ES-I3 (cell line): ENCODE measurements around the gene MATCAP1.
A peak's percentile ranks its signal among the peaks of the same experiment; 100 is the strongest.

Source experiments
- H3K36me3 ChIP-seq: 2 replicates; pipeline ENCODE4 v1.6.1; 2013; ENCODE audit warnings: mild to moderate bottlenecking, low read length, control low read depth, moderate library complexity; ENCODE audit not compliant: insufficient read depth
- H3K4me1 ChIP-seq: 2 replicates; pipeline ENCODE4 v1.6.1; 2013; ENCODE audit warnings: mild to moderate bottlenecking, control low read depth, low read length; ENCODE audit not compliant: insufficient read depth
- H3K9ac ChIP-seq: 2 replicates; pipeline ENCODE4 v1.6.1; 2013; ENCODE audit warnings: low read depth, mild to moderate bottlenecking, low read length, moderate library complexity
- H3K9me3 ChIP-seq: 2 replicates; pipeline ENCODE4 v1.6.1; 2013; ENCODE audit warnings: mild to moderate bottlenecking, low read length, moderate library complexity; ENCODE audit not compliant: control insufficient read depth, insufficient read depth

Gene MATCAP1

GRCh38 chr16:67183627-67184452 lies at the start of gene MATCAP1:
TSS of gene MATCAP1 (minus strand) at chr16:67183963. CDS start at chr16:67180610, 3,353 bp downstream.
- Histone ChIP-seq H3K36me3 (no peaks in the 10 kb centered on the region), H3K4me1 (peaks cover 1% of the 10 kb centered on the region; the same call in 1 of the 2 replicates), H3K9me3 (no peaks in the 10 kb centered on the region), H3K9ac (peak within 1 kb of the TSS; percentile 99)

DNA sequence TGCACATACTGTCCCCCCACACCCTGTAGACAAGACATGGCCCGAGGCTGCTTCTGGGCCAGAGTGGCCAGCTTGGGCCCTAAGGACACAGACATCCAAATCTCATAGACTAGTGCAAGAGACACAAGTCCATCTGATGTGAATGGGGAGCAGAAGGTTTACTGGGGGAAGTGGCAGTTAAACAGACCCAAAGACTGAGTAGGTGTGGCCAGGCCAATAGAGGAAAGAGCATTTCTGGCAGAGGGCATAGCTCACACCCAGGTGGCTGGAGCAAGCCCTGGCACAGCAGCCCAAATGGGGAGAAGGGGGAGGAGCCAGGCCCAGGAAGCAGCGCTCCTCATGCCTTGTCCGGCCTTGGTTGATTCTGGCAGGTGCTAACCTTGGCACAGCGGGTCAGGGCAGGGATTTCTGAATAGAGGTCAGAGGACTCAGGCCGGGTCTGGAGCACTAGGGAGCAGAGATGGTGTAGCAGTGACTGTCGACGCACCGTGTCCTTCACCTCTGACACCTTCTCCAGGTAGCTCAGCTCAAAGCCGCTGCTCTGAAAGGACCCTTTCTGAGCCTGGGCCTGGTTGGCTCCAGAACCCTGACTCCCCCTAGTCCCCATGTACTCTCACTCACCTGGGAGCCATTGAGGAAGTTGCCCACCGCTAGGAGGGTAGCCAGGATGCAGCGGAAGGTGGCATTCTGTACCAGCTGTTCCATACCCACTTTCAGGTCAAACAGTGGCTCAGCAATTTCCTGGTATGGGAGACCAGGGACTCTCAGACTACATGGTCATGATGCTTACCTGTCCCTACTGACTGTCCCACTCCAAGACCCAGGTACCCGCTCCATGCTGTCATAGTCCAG lies 47.3 kb upstream of the MATCAP1 start:
- peaks cover 5% of the 10 kb centered on the region; the same call in 1 of the 2 replicates for H3K36me3 ChIP-seq
- no peaks in the 10 kb centered on the region for H3K9me3 ChIP-seq
- H3K4me1 ChIP-seq: no peaks in the 10 kb centered on the region
- H3K9ac ChIP-seq: no peak overlapping the region

DNA sequence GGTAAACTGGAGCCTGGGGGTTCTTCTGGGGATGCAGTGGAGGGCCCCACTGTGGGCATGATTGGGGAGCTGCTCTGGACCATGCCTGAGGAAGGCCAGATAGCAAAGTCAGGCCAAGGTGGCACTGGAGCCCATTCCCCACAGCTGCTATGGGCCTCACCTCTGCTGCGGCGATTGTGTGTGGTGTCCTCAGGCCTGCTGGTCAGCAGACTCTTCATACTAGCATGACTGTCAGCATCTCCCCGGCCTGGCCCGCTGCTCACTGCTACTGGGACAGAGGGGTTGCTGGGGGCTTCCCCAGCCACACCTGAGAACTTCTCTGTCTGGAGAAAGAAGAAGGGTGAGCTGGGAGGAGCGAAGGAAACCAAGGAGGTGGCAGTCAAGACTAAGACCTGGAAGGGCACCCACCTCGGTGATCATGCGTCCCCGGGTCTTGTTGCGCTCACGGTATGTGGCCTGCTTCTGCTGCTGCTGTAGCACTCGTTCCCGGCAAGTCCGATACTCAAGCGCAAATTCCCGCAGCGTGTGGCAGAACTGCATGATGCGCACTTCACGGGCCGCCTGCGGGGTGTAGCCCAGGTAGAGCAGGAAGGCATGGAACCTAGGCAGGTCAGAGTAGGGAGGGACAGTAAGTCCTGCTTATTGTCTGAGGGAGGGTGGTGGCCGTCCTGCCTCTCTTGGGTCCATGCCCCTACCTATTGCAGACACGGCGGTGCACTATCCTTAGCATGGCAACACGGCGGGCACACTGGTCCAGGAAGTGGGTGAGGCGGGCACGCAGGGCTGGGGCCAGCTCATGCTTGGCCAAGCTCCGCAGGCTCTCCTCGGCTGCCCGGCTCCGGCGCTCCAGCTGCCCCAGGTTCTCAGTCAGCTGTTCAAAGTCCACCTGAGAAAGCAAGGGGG lies 46.4 kb upstream of the MATCAP1 start:
- no peak overlapping the region for H3K9ac ChIP-seq
- no peaks in the 10 kb centered on the region for H3K4me1 ChIP-seq
- H3K9me3 ChIP-seq: no peaks in the 10 kb centered on the region
- H3K36me3 ChIP-seq: peaks cover 5% of the 10 kb centered on the region; the same call in 1 of the 2 replicates

DNA sequence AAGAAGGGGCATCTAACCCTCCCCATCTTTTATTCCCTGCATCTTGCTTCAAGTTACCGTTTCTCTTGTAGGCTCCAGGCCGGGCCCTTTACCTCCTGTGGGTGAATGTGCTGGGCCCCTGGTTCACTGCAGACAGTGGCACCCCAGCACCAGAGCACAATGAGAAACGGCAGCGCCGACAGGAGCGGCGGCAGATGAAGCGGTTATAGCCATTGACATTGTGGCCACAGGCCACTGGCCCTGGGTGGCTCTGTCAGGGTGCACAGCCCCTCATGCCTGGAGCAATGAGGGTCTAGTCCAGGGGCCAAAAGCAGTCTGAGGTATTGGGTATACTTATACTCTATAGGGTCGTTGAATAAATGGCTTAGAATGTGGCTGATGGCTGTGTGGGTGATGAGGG lies 45.1 kb upstream of the MATCAP1 start:
- no peaks in the 10 kb centered on the region for H3K4me1 ChIP-seq
- H3K9me3 ChIP-seq: no peaks in the 10 kb centered on the region
- H3K9ac ChIP-seq: no peak overlapping the region
- H3K36me3 ChIP-seq: peaks cover 5% of the 10 kb centered on the region; the same call in 1 of the 2 replicates

GRCh38 chr16:67228034-67228785 lies 44.4 kb upstream of the MATCAP1 start:
- Histone ChIP-seq H3K4me1 (no peaks in the 10 kb centered on the region), H3K36me3 (peaks cover 5% of the 10 kb centered on the region; the same call in 1 of the 2 replicates), H3K9me3 (no peaks in the 10 kb centered on the region), H3K9ac (peak overlapping the region; percentile 74; the same call in 1 of the 2 replicates)

GRCh38 chr16:67227567-67227921 lies 43.8 kb upstream of the MATCAP1 start:
- Histone ChIP-seq H3K36me3 (peaks cover 5% of the 10 kb centered on the region; the same call in 1 of the 2 replicates), H3K4me1 (no peaks in the 10 kb centered on the region), H3K9ac (peak overlapping the region; percentile 74)

DNA sequence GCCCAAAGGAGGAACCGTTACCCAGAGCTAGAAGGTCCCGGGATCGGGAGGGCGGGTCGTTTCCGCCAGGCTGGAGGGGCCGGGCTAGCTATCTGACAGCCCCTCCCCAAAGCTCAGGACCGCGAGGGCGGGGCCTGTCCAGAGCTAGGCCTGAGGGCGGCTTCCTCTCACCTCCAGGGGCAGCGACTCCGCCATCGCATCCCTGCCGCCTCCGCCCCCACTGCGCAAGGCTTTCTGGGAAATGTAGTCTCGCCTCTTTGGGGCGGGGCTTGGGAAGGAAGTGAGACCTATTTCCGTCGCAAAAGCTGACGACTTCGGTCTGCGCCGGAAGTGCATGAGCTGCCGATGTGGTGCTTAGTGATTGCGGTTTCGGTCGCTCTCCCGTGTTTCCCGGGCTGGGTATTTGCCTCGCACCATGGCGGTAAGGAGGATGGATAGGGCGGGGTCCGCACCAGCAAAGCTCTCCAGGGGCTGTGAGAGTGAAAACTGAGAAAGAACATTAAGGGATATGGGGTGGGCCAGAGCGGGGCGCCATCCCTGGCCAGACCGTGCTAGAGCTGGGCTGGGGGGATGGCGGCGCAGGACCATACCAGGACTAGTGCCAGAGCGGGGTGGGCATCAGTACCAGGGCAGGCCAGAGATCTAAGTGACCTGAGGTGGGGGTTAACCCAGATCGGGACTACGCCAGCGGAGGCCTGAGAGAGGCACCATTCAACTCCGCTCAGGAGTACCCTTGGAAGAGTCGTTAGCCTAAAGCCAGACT lies 43.2 kb upstream of the MATCAP1 start, which contains the start of gene TMEM208:
Gene TMEM208, plus strand, starts transcription at position 327 of the 763 bp plus-strand sequence. Its CDS starts 89 bp downstream, at position 416.
- H3K9ac ChIP-seq: peak within 1 kb of the TSS; percentile 74
- no peaks in the 10 kb centered on the region for H3K9me3 ChIP-seq
- peaks cover 5% of the 10 kb centered on the region; the same call in 1 of the 2 replicates for H3K36me3 ChIP-seq
- H3K4me1 ChIP-seq: no peaks in the 10 kb centered on the region

More at GRCh38 chr16:67227567-67227921, 43.8 kb upstream of the MATCAP1 start:
- no peaks in the 10 kb centered on the region for H3K9me3 ChIP-seq

GRCh38 chr16:67226295-67226803 lies 42.6 kb upstream of the MATCAP1 start:
- Histone ChIP-seq H3K4me1 (no peaks in the 10 kb centered on the region), H3K9me3 (no peaks in the 10 kb centered on the region), H3K9ac (peak overlapping the region; percentile 57; the same call in 1 of the 2 replicates), H3K36me3 (peaks cover 5% of the 10 kb centered on the region; the same call in 1 of the 2 replicates)

GRCh38 chr16:67223992-67224391 lies 40.2 kb upstream of the MATCAP1 start:
- no peak overlapping the region for H3K9ac ChIP-seq
- no peaks in the 10 kb centered on the region for H3K4me1 ChIP-seq
- no peaks in the 10 kb centered on the region for H3K9me3 ChIP-seq
- peaks cover 5% of the 10 kb centered on the region; the same call in 1 of the 2 replicates for H3K36me3 ChIP-seq

DNA sequence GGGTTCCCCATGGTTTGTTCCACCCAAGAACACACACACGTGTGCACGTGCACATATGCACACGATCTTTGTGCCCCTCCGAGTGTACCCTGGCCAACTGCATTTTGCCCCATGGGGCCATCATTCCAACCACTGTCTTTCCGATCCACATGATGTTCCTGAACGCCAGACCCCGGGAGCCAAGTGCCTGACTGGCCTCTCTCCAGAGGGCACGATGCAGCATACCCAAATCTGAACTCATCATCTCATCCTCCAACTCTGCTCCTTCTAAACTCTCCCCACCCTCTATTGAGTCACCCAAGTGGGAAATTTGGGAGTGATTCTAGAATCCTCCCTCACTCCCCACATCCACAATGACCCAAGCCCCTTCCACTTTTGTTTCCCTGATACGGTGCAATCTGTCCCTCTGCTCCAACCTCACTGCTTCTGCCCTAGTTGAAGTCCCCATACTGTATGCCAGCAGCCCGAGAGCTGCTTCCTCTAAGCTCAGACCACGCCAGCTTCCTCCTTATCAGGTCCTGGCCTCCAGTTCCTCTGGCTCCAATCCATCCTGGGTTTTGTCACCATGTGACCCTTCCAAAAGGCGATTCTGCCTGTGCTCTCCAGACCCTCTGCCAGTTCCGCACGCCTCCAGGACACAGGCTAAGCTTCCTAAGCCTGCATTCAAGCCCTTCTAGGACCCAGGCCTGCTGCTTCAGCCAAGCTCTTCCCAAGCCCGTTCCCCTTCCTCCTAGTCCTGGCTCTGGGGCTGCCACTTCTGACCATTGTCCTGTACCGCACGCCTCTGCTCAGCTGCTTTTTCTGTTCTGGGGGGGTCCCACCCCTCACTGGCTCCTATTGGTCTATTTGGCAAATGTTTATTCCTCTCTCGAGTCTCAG lies 33.1 kb upstream of the MATCAP1 start:
- Histone ChIP-seq H3K9me3 (no peaks in the 10 kb centered on the region), H3K9ac (no peak overlapping the region), H3K36me3 (no peaks in the 10 kb centered on the region), H3K4me1 (no peaks in the 10 kb centered on the region)

- Histone ChIP-seq H3K4me1 (no peaks in the 10 kb centered on the region), H3K9ac (no peak overlapping the region), H3K9me3 (no peaks in the 10 kb centered on the region), H3K36me3 (no peaks in the 10 kb centered on the region)
Measured at GRCh38 chr16:67215706-67216105, 31.9 kb upstream of the MATCAP1 start.
